ENCODE measurements around the gene PROSER3. TPM values are rescaled to one million over a fixed set of nuclear protein-coding genes. Genes with fewer than 3 reads are reported as not detected.

The PROSER3 gene
- total RNA-seq, result 6.1 and 13.0 TPM in 2 replicates

- DNase-seq (ENCODE audit: low read depth), result peak; percentile 98
- H3K4me3 ChIP-seq (ENCODE audit: low read depth, low read length), result peak within 1 kb of the TSS; percentile 66
- no peaks in the 10 kb centered on the region for H3K27me3 ChIP-seq (ENCODE audit: control insufficient read depth, insufficient read depth, low read length)
- no peak for TF ChIP-seq CTCF (IDR thresholded peaks at IDR 0.05; ENCODE audit: insufficient read depth, low read length, poor library complexity, severe bottlenecking)
- H3K36me3 ChIP-seq (ENCODE audit: control insufficient read depth, insufficient read depth, low read length), result peaks cover 3% of the 10 kb centered on the region
These were observed at the start of gene PROSER3 for GRCh38 chr19:35757749-35758608. Gene PROSER3 (plus strand): TSS chr19:35758176. CDS start chr19:35758216, 40 bp downstream.

- Histone ChIP-seq H3K4me3 (ENCODE audit: low read depth, low read length) (no peak overlapping the region), H3K36me3 (ENCODE audit: control insufficient read depth, insufficient read depth, low read length) (no peaks in the 10 kb centered on the region), H3K27me3 (ENCODE audit: control insufficient read depth, insufficient read depth, low read length) (peaks cover 4% of the 10 kb centered on the region)
- TF ChIP-seq CTCF (IDR thresholded peaks at IDR 0.05; ENCODE audit: insufficient read depth, low read length, poor library complexity, severe bottlenecking), result no peak
- no peak for DNase-seq (ENCODE audit: low read depth)
These were observed 49.6 kb upstream of the PROSER3 start for GRCh38 chr19:35708391-35708790.

- no peaks in the 10 kb centered on the region for H3K36me3 ChIP-seq (ENCODE audit: control insufficient read depth, insufficient read depth, low read length)
- DNase-seq (ENCODE audit: low read depth), result no peak
- no peak overlapping the region for H3K4me3 ChIP-seq (ENCODE audit: low read depth, low read length)
- no peak for TF ChIP-seq CTCF (IDR thresholded peaks at IDR 0.05; ENCODE audit: insufficient read depth, low read length, poor library complexity, severe bottlenecking)
- H3K27me3 ChIP-seq (ENCODE audit: control insufficient read depth, insufficient read depth, low read length), result no peaks in the 10 kb centered on the region
These were observed 46.9 kb upstream of the PROSER3 start for GRCh38 chr19:35710784-35711723.

- no peaks in the 10 kb centered on the region for H3K27me3 ChIP-seq (ENCODE audit: control insufficient read depth, insufficient read depth, low read length)
- TF ChIP-seq CTCF (IDR thresholded peaks at IDR 0.05; ENCODE audit: insufficient read depth, low read length, poor library complexity, severe bottlenecking), result no peak
- no peaks in the 10 kb centered on the region for H3K36me3 ChIP-seq (ENCODE audit: control insufficient read depth, insufficient read depth, low read length)
- no peak for DNase-seq (ENCODE audit: low read depth)
- H3K4me3 ChIP-seq (ENCODE audit: low read depth, low read length), result no peak overlapping the region
These were observed 45.1 kb upstream of the PROSER3 start for GRCh38 chr19:35712567-35713505.

GRCh38 chr19:35713506-35713850 is 44.5 kb upstream of the PROSER3 start:
- H3K4me3 ChIP-seq (ENCODE audit: low read depth, low read length), result no peak overlapping the region
- no peaks in the 10 kb centered on the region for H3K27me3 ChIP-seq (ENCODE audit: control insufficient read depth, insufficient read depth, low read length)
- no peak for DNase-seq (ENCODE audit: low read depth)
- no peak for TF ChIP-seq CTCF (IDR thresholded peaks at IDR 0.05; ENCODE audit: insufficient read depth, low read length, poor library complexity, severe bottlenecking)
- H3K36me3 ChIP-seq (ENCODE audit: control insufficient read depth, insufficient read depth, low read length), result no peaks in the 10 kb centered on the region
